Fibroblast of upper back skin (primary cell): ENCODE measurements around the gene PDGFA.

Experiments used
- DNase-seq: peaks from one replicate; pipeline ENCODE4 v3.0.0-alpha.2; 2013

The PDGFA gene

DNA sequence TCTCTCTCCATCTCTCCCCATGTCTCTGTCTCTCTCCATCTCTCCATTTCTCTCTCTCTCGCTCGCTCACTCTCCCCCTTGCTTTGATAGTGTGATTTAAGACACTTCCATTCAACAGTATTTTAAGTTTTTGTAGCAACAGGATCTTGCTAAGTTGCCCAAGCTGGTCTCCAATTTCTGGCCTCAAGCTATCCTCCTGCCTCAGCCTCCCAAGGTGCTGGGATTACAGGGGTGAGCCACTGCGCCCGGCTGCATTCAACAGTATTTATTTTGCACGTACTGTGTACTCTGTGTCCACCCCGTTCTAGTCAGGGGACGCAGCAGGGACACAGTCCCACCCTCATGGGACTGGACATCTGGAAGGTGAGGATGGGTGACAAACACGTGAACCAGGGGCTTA lies 14.4 kb upstream of the PDGFA start:
- no peak for DNase-seq

DNA sequence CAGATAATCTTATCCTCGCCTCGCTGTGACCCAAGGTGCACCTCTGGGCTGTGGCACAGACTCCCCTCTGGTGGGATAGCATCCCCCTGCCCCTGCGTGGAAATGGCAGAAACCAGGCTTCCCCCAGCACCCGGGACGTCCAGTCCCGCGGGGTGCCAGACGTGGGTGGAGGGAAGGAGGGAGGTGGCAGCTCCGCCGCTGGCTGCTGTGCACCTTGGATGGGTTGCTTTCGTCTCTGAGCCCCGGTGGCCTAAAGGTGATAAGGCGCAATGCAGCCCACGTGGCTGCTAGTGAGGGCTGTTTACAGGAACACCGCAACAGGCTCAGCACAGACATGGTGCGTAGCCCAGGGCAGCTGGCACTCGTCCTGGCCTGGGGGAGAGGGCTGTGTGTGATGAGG lies 13.6 kb upstream of the PDGFA start:
- no peak for DNase-seq

DNA sequence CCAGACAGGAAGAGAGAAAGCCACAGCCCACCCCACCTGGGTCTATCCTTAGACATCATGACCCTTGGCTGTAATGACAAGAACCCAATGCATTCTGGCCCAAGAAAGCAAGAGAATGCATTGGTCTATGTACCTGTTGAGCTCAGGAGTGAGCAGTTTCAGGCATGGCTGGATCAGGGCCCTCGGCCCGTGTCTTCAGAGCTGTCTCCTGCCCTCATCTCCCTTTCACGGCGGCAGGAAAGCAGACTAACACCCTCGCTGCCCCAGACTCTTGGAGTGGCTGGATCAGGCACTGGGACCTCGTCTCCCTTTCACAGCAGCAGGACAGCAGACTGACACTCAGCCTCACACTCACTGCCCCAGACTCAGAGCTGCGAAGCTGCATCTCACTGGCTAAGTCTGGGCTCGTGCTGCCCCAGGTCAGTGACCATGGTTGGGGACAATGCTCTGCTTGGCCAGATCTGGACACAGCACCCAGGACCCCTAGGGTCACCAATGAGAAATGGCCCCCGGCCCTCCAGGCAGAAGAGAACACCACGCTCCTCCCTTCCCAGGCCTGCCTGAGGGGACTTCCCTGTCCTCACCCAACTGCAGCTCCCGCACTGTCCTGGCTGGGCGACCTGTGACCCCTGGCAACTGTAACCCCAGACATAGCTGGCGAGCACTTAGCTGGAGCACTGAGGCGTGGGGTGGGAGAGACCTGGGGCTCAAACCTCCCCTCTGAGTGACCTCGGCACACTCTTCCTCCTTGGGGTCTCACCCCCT lies 12.9 kb upstream of the PDGFA start:
- no peak for DNase-seq

DNA sequence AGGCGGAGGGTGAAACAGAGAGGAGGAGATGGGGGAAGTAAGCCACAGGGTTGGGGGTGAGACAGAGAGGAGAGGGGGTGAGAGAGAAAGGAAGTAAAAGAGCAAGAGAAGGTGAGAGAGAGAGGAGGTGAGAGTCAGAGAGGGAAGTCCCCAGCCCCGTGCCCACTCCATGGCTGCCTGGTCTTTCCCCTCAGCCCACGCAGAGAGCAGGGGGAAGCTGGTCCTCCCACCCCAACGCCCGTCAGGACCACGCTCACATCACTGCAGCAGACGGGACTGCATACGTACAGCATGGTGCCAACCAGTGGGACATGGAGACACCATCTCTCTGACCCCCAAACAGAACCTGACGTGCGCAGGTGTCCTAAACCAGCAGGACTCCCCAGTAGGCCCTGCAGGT lies 12.1 kb upstream of the PDGFA start:
- DNase-seq, result no peak

DNA sequence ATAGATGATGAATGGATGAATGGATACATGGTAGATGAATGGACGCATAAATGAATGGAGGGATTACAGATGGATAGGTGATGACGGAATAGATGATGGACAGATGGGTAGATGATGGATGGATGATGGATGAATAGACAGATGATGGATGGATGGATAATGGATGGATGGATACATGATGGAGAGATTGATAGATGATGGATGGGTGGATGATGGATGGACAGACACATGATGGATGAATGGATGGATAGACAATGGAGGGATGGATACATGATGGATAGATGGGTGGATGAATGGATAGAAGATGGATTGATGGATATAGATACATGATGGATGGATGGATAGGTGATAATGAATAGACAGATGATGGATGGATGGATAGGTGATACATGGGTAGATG lies 8.8 kb upstream of the PDGFA start:
- DNase-seq, result no peak

DNA sequence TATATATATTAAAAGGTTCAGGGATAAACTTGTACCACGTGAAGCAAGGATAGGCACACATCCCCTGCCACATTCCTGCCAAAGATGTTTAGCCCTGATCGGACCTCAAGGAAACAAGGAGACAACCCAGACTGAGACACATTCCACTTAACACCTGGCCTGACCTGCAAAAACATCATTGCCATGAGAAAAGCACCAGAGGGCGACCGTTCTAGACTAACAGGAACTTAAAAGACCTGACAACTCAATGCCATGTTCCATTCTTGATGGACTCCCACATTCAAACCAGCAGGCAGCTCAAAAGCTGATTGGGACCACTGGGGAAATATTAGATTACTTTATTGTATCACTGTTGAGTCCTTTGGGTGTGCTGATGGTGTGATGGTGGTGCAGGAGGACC lies 8.1 kb upstream of the PDGFA start:
- no peak for DNase-seq

DNA sequence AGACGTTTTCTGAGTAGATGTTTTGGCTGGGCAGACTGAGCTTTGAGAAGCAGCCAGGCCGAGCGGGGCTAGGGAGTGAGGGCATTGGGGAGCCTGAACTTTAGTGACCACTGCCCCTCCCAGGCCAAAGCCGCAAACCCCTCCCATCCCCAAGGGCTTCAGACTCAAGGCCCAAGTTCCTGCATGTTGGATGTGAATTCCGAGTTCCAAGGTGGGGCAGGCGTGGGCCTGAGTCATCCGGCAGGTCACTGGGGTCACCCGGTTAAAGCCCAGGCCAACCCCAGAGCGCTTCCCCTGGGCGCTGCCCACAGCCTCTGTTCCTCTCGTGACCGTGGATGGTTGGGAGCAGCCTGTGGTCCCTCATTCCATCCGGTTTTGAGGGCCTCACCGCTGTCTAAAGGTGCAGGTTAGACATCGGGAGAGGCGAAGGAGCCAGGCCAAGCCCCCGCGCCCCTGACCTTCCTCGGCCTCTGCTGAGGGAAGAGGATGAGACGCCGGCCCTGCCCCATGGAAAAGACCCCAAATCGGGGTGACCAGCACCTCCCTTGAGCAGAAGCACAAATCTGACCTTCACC lies 6.9 kb upstream of the PDGFA start:
- DNase-seq, result no peak

DNA sequence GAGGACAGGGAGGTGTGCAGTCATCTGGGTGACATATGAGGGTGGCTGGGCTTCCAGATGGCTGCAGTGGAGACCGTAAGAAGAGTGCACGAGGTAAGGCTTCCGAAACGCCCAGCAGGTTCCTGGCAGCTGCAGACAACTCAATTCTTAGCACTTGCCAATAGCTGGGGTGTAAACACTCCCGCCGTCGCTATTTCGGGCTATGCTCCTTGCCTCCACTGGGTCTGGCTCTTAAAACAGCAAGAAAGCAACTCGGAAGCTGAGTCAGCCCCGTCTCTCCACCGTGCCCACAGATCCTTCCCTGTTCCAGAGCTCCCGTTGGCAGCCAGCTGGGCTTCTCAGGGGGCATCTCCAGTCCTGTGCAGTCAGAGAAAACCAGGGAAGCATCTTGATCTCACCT lies 6.1 kb upstream of the PDGFA start:
- DNase-seq, result no peak

DNA sequence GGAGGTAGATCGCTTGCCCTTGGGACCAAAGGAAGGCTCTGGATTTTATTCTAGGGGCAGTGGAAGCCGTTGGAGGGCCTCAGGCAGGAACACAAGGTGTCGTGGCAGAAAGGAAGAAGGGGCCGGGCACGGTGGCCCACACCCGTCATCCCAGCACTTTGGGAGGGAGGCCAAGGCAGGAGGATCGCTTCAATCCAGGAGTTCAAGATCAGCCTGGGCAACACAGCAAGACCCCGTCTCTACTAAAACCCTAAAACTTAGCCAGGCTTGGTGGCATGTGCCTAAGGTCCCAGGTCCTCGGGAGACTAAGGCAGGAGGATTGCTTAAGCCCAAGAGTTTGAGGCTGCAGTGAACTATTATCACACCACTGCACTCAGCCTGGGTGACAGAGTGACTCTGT lies 5.2 kb upstream of the PDGFA start:
- DNase-seq, result no peak

DNA sequence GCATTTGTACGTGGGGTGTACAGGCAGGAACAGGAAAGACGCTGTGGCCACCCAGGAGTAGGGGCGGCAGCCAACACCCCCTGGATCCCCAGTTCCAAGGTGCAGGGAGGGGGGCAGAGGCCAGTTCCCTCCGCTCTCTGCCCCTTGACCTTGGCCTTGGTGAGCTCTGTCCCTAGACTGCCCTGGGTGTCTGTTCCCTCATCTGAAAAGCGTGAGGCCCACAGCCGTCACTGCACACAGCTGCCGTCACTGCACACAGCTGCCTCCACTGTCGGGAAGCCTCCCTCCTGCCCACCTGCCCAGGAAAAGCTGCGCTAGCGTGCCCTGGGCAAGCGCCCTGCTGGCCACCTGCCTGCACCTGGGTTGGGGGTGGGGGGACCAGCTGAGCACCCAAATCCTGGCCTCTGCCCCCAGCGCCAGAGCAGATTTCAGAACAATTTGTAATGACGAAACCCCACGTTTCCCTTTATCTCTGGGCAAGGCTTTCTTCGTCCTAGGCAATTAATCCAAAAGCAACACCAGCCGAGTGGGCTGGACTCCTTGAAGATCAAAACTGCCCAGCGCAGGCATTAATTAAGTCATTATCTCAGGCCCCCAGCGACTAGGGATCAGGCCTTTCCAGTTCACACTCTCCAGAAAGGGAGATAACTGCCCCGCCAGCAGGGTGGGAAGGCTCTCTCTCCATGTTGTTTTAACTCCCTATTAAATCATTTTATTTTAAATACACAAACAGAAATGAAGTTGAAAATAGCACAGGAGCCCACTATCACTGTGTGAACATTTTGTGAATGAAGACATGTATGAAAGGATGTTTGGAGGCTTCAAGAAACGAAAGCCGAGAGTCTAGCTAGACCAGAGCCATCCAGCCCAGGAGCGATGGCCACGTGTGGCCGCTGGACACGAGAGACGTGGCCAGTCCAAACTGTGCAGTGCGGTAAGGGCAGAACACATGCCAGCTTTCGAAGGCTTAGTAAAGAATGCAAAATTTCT lies 4.0 kb upstream of the PDGFA start:
- no peak for DNase-seq

DNA sequence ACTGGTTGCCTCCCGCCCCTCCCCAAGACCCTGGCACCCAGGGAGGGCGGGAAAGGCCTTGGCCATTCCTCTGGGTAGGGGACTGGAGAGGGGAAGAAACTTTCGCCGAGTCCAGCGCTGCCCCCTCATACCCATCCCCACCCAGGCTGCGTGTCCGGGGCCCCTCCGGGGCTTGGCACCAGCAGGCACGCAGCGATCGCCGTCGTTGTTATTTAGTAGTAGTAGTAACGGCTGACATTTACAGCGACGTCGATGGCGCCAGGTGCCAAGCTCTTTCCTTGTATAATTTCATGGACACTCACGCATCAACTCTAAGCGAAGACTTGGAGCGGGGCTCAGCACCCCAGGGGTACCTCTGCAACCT lies 3.3 kb upstream of the PDGFA start:
- no peak for DNase-seq

DNA sequence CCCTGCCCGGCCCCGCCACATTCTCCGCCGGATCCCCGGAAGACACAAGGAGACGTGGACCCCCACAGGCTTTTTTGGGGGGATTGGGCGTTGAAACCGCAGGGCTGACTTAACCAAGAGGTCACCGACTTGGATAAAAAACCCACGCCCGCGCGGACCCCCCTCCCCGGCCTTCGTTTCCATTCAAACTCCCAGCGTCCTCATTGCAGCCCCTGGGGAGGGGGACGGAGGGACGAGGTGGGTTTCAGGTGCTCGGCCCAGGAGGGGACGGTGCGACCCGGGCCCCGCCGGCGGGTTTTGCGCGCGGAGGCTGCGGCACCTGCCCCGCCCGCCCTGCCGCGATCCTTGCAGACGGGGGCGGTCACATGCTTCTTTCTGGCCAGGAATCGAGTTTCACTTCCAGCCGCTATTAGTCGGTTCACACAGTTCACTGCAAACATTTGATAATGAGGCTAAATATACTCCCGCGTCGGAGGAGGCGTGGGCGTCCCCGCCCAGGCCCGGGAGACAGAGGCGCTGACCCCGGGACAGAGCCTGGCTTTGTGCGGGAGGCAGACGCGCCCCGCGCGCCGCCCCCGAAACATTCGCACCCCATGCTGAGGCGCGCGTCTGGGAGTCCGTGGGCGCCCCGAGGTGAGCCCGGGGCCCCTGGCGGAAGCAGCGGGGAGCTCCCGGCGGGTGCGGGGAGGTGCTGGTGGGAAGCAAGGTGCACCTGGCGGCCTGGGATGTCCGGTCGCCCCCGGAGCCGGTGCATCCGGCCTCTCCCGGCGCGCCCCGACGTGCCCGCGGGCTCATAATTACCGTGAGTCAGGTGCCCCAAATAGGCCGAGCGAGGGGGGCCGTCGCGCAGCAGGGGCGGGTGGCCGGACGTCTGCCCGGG lies 2.7 kb upstream of the PDGFA start:
- no peak for DNase-seq

DNA sequence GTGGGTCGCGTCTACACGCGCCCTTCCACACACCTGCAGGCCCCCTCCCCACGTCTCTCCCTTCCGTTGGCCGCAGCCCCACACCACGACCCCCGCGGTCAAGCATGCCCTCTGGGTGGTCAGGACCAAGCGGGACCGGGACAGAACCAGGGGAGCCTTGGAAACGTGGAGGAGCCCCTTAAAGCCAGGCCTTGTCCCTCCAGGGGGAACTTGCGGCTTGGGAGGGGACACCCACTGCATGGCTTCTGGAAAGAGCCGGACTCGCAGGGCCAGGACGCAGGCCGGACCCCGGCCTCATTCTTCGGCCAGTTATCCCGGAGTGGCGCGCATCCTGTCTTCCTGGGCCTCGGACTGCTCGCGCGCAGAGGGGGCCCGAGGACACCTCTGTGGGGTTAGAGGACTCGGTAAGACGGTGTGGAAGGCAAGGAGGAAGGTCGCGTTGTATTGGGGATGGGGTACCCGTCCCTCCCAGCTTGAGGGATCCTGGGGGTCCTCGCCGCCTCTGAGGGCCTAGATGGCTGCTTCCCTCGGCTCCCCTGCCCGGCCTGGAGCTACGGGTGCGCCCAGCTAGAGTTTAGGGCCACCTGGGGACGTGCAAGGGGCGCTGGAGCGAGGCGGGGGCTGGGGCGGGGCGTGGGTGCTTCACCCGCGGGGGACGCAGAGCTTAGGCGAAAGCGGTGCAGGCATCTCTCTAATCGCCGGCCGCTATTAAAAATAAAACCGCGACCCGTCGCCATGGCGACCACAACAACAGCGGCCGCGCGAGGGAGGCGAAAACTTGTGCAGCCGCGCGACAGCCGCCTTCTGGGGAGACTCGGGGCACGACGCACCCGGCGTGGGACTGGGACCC lies 1.8 kb upstream of the PDGFA start:
- DNase-seq, result no peak

DNA sequence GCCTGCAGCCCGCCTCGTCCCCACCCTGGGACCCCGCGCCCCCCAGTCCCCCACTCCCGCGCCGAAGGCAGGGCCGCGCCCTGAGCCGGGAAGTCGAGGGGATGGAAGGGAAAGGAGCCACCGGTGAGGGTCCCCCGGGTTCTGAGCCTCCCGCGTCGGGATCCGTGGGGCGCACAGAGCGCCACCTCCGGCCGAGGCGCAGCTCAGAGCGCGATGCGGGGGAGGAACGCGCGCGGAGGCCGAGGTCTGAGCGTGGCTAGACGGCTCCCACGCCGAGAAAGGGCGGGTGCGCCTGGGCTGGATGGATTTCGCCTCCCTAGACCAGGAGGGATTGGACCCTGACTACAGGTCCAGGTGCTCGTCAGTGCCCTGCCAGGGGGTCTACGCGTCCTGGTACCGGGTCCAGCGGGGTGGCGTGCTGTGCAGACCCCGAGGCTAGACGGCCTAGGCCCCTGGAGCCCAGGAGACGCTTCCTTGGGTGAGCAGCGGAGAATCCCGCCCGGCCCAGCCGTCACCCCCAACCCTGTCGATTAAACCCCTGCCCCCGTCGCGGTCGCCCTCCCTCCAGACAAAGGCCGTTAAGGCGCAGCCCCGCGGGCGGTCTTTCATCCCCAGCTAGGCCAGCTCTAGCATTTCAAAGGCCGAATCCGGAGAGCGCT lies 986 bp upstream of the PDGFA start:
- DNase-seq, result no peak

DNA sequence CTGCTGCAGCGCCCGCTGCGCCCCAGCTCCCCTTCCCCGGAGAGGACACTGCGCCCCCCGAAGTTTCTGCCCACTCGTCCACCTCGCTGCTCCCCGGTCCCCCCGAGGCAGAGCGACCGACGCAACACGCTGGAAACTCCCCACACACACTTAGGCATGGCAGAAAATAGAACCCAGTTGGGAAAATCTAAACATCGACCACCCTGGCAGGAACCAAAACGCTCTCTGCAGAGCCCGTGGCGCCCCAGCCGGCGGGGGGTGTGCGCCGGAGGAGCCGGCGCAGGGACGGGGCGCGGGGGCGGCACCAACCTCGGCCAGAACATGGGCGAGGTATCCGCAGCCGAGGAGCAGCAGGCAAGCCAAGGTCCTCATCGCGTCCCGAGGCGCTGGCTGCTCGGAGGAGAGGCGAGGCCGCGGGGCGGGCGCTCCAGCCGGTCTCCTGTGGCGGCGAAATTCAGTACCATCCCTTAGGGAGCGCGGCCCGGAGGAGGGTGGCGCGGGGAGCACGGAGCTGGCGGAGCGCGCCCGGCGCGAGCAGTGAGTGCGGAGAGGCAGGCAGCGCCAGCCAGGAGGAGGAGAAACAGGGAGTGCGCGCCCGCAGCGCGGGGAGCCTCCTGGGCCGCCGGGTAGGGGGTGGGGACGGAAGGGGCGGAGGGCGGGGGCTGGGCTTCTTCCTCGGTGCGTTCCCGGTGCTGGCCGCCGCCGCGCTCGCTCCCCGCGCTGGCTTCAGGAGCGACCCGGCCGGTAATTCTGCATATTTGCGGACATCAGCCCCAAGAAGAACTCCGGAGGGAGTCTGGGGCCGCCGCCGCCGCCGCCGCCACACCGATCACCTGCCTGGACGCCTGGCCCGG lies 789 bp downstream of the PDGFA start:
- peak; percentile 66 for DNase-seq

DNA sequence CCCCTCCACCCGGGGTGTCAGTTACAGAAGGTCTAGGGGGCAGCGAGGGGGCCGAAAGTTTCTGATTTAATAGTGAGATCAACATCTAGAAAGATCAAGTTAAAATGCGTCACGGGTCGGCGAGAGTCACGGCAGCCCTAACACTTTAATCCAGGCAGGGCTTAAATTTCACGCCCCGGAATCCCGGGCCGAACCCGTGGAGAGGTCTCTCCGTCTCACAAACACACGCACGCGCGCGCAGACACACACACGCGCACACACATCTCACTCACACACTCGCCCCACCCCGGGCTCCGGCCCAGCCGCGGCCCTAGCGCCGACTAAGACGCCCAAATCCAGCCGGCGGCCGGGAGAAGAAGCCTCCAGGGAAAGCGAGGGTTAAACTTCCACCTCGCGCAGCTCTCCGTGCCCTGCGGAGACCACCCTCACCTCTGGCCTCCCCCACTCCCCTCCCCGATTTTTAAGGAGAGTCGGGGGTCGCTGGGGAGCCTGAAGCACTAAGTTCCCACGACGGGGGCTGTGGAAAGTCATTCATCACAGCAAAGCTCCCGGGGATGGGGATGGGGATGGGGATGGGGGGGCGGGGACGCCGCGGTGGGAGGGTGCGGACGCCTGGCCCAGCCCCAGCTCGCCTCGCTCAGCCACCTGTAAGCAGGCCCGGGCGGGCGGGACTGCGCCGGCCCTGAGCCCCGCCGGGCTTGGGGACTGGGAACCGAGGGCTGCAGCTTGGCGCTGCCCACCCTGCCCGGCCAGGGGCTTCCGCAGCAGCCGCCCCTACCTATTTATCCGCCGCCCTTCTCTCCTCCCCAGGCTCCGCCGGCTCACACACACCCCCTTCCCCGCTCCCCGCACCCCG lies 1.6 kb downstream of the PDGFA start:
- DNase-seq, result peak; percentile 42

DNA sequence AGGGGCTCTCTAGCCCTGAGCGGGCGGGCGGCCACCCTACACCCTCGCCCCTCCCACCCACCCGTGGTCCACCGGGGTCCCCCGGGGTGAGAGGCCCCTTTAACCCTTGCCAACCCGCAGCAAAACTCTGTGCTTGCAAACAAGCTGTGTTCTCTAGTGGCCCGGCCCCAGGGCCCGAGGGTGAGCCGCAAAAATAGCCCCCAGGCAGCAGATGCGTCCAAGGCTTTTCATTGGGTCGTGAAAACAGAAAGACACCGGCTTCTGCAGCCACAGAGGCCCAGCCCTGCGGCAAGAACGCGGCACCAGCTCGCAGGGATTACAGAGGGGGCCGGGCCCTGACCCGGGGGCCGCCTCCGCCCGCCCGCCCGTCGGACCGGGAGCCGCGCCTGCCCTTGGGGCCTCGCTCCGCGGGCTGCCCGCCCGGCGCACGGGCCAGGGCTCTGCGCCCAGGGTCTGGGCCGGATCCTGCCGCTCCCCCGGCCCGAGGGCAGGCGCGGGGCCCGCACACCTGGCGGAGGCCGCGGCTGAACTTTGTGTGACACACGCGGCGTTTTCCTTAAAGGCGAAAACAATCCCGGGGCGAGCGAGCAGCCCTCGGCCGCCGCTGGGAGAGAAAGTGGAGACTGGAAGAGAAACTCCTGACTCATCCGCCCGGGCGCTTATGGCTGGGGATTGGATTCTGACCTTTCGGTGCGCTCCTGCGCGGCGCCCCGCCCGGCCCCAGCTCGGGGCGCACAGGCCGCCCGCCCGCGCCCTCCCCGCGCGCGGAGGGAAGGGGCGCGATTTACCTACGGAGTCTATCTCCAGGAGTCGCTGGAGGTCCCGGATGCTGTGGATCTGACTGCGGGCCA lies 2.8 kb downstream of the PDGFA start:
- DNase-seq, result peak; percentile 72

DNA sequence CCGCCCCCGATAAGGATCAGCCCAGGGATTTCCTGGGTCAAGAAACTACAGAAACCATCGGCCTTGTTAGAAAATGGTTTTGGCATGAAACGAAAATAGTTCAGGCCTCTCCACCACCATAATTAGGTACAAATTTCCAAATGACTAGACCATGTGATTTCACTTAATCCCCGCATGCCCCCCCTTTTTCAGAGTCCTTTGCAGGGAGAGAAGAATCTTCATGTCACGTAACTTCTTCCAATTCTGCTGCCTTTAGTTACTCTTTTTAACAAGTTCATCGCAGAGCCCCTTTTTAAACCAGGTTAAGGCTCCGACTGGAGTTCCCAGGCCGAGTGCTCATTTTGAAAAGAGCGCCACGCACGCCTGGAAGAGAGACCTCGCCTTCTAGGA lies 3.4 kb downstream of the PDGFA start:
- DNase-seq, result peak; percentile 47
